ENCODE measurements around the gene TTN. TPM values are rescaled to one million over a fixed set of nuclear protein-coding genes. Genes with fewer than 3 reads are reported as not detected.

The TTN gene
- total RNA-seq, 2 experiments from 2014 or later: 0.02 to 0.19 TPM

DNA sequence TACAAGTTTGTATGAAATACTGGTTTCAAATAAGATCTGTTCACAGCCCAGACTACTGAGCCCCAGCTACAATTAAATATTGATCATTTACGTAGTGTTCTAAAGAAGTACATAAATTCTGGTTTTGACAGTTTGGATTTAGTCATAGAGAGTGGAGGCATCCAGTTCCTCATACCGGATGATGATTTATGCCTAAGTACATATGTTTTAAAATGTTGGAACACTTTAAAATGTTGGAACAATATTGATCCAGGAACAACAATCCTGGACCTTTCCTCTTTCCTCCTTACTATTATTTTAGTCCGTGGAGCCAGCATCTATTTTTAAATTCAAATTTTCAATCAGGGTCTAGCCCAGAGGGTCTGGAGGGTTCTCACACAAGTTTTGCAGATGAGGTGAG, 22.8 kb upstream of the TTN start:
- Histone ChIP-seq H3K79me2 (ENCODE audit: insufficient read depth, low read depth, low read length) (no peaks in the 10 kb centered on the region), H2AFZ (ENCODE audit: low read length) (no peak overlapping the region), H3K9me2 (ENCODE audit: insufficient read depth, low read length) (no peaks in the 10 kb centered on the region), H3K4me2 (ENCODE audit: low read length) (no peak overlapping the region), H3K9me3 (ENCODE audit: low read length) (no peaks in the 10 kb centered on the region), H4K20me1 (ENCODE audit: insufficient read depth, low read length) (no peaks in the 10 kb centered on the region), H3K27ac (ENCODE audit: low read depth, low read length, poor library complexity, severe bottlenecking) (no peak overlapping the region), H3K4me3 (ENCODE audit: low read depth, low read length, poor library complexity, severe bottlenecking) (no peak overlapping the region), H3K4me1 (ENCODE audit: insufficient read depth, low read length, poor library complexity, severe bottlenecking) (no peaks in the 10 kb centered on the region), H3K36me3 (ENCODE audit: insufficient read depth, low read length) (no peaks in the 10 kb centered on the region)
- no TSS peak for BruUV-seq (replicated peaks)
- POLR2A ChIA-PET: no interaction called here
- no peak for TF ChIP-seq EZH2phosphoT487 (IDR thresholded peaks at IDR 0.05; ENCODE audit: borderline replicate concordance, low read depth, low read length)
- TF ChIP-seq, protein P1, sequence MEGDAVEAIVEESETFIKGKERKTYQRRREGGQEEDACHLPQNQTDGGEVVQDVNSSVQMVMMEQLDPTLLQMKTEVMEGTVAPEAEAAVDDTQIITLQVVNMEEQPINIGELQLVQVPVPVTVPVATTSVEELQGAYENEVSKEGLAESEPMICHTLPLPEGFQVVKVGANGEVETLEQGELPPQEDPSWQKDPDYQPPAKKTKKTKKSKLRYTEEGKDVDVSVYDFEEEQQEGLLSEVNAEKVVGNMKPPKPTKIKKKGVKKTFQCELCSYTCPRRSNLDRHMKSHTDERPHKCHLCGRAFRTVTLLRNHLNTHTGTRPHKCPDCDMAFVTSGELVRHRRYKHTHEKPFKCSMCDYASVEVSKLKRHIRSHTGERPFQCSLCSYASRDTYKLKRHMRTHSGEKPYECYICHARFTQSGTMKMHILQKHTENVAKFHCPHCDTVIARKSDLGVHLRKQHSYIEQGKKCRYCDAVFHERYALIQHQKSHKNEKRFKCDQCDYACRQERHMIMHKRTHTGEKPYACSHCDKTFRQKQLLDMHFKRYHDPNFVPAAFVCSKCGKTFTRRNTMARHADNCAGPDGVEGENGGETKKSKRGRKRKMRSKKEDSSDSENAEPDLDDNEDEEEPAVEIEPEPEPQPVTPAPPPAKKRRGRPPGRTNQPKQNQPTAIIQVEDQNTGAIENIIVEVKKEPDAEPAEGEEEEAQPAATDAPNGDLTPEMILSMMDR (conservative IDR thresholded peaks at IDR 0.05; ENCODE audit: low read length): no peak
- CTCF ChIA-PET (ENCODE audit: unreplicated experiment): no interaction called here
- intact Hi-C loops (cut with micrococcal nuclease; ENCODE audit: unreplicated experiment): no loop called here
- DNase-seq (ENCODE audit: low spot score): no peak

DNA sequence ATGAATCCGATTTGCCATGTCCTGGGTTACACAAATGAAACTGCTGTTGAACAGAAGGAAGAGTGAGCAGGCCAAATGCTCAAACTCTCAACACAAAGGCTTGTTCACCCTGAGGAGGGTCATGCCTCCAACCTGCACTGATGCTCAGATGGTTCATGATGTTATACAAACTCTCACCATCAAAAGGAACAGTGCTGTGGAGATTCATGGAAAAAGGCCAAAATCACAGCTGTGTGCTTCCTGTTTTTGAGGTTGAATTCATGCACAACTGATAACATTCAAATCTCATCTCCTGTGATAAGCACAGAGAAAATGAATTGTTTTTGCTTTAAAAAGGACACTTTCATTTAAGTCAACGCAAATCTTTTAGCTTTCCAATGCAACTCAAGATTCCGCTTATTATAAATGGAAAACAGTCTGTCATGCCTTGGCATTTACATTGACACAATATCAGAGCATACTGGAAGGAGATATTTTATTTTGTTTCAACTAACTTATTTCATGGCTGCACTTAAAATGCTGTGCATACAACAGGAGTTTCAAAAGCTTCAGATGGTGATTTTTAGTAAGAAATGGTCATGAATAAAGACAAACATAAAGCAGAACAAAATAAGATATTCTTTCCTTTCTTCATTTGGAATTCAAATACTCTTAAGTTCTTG, 22.2 kb upstream of the TTN start:
- Histone ChIP-seq H3K9me3 (ENCODE audit: low read length) (no peaks in the 10 kb centered on the region), H4K20me1 (ENCODE audit: insufficient read depth, low read length) (no peaks in the 10 kb centered on the region), H3K4me2 (ENCODE audit: low read length) (no peak overlapping the region), H3K4me1 (ENCODE audit: insufficient read depth, low read length, poor library complexity, severe bottlenecking) (no peaks in the 10 kb centered on the region), H3K4me3 (ENCODE audit: low read depth, low read length, poor library complexity, severe bottlenecking) (no peak overlapping the region), H3K36me3 (ENCODE audit: insufficient read depth, low read length) (no peaks in the 10 kb centered on the region), H3K27ac (ENCODE audit: low read depth, low read length, poor library complexity, severe bottlenecking) (no peak overlapping the region), H2AFZ (ENCODE audit: low read length) (no peak overlapping the region), H3K9me2 (ENCODE audit: insufficient read depth, low read length) (no peaks in the 10 kb centered on the region), H3K79me2 (ENCODE audit: insufficient read depth, low read depth, low read length) (no peaks in the 10 kb centered on the region)
- TF ChIP-seq, protein P1 (conservative IDR thresholded peaks at IDR 0.05; ENCODE audit: low read length): no peak
- TF ChIP-seq EZH2phosphoT487 (IDR thresholded peaks at IDR 0.05; ENCODE audit: borderline replicate concordance, low read depth, low read length): no peak
- no TSS peak for BruUV-seq (replicated peaks)
- ChIA-PET POLR2A (no interaction called here), CTCF (ENCODE audit: unreplicated experiment) (no interaction called here)
- DNase-seq (ENCODE audit: low spot score): no peak
- intact Hi-C loops (cut with micrococcal nuclease; ENCODE audit: unreplicated experiment): no loop called here

DNA sequence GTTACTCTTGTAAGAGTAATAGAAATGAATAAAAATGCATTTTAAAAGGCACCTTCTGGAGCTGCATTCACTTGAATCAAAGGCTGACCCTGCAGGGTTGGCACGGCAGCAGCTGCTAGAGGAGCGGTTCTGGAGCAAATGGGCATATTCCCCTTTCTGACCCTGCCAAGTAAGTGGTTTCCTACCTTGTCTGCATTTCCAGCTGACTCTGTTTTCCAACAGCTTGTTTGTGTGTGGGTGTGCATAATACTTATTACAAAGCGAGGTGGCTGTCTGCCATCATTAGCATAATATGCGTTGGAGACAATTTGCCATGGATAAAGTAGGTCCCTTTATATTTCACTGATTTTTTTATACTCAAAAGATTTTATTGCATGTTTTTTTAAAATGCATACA, 21.3 kb upstream of the TTN start:
- H4K20me1 ChIP-seq (ENCODE audit: insufficient read depth, low read length): no peaks in the 10 kb centered on the region
- H2AFZ ChIP-seq (ENCODE audit: low read length): no peak overlapping the region
- no peak overlapping the region for H3K27ac ChIP-seq (ENCODE audit: low read depth, low read length, poor library complexity, severe bottlenecking)
- no peaks in the 10 kb centered on the region for H3K9me2 ChIP-seq (ENCODE audit: insufficient read depth, low read length)
- H3K79me2 ChIP-seq (ENCODE audit: insufficient read depth, low read depth, low read length): no peaks in the 10 kb centered on the region
- intact Hi-C loops (cut with micrococcal nuclease; ENCODE audit: unreplicated experiment): no loop called here
- H3K4me3 ChIP-seq (ENCODE audit: low read depth, low read length, poor library complexity, severe bottlenecking): no peak overlapping the region
- no peak overlapping the region for H3K4me2 ChIP-seq (ENCODE audit: low read length)
- no peaks in the 10 kb centered on the region for H3K9me3 ChIP-seq (ENCODE audit: low read length)
- H3K36me3 ChIP-seq (ENCODE audit: insufficient read depth, low read length): no peaks in the 10 kb centered on the region
- ChIA-PET POLR2A (interaction anchor here (0.5 to 0.6 kb wide), 2 partner anchors 35 to 1046 kb away, joined by 3 read pairs; no protein-coding TSS in a partner anchor), CTCF (ENCODE audit: unreplicated experiment) (no interaction called here)
- no peak for DNase-seq (ENCODE audit: low spot score)
- no TSS peak for BruUV-seq (replicated peaks)
- H3K4me1 ChIP-seq (ENCODE audit: insufficient read depth, low read length, poor library complexity, severe bottlenecking): no peaks in the 10 kb centered on the region
- TF ChIP-seq, protein P1 (conservative IDR thresholded peaks at IDR 0.05; ENCODE audit: low read length): no peak
- no peak for TF ChIP-seq EZH2phosphoT487 (IDR thresholded peaks at IDR 0.05; ENCODE audit: borderline replicate concordance, low read depth, low read length)
